ENCODE data around the gene GMPR2. TPM values are rescaled to one million over a fixed set of nuclear protein-coding genes. Genes with fewer than 3 reads are reported as not detected.
A peak's percentile ranks its signal among the peaks of the same experiment; 100 is the strongest.
"Not testable (repeated sequence)": the region's sequence is repeated elsewhere in the genome, so short reads cannot be mapped to it uniquely, and the experiment has no call there.

The GMPR2 gene
- total RNA-seq, 1 donor from 2014 or later = 40.8 TPM

- H3K27ac Mint-ChIP-seq; H3K4me3 Mint-ChIP-seq; intact Hi-C loops (cut with micrococcal nuclease); H3K9me3 Mint-ChIP-seq; DNase-seq (ENCODE audit: low spot score); H3K27me3 Mint-ChIP-seq (ENCODE audit: insufficient read depth): not testable (repeated sequence)
- peaks cover 21% of the 10 kb centered on the region for H3K4me1 Mint-ChIP-seq (ENCODE audit: low read depth)
- peaks cover 11% of the 10 kb centered on the region for H3K36me3 Mint-ChIP-seq (ENCODE audit: low read depth)
These were observed 9.7 kb upstream of the GMPR2 start for GRCh38 chr14:24222987-24223386.

- no peak for DNase-seq (ENCODE audit: low spot score)
- Mint-ChIP-seq H3K36me3 (ENCODE audit: low read depth) (peaks cover 10% of the 10 kb centered on the region), H3K4me3 (no peak overlapping the region), H3K27me3 (ENCODE audit: insufficient read depth) (no peaks in the 10 kb centered on the region), H3K4me1 (ENCODE audit: low read depth) (peaks cover 25% of the 10 kb centered on the region), H3K9me3 (no peaks in the 10 kb centered on the region), H3K27ac (no peak overlapping the region)
- intact Hi-C loops (cut with micrococcal nuclease) = no loop called here
These were observed 8.1 kb upstream of the GMPR2 start for GRCh38 chr14:24224618-24225071.

- Mint-ChIP-seq H3K27ac (no peak overlapping the region), H3K36me3 (ENCODE audit: low read depth) (peaks cover 11% of the 10 kb centered on the region), H3K27me3 (ENCODE audit: insufficient read depth) (no peaks in the 10 kb centered on the region), H3K9me3 (no peaks in the 10 kb centered on the region), H3K4me1 (ENCODE audit: low read depth) (peaks cover 32% of the 10 kb centered on the region), H3K4me3 (no peak overlapping the region)
- no peak for DNase-seq (ENCODE audit: low spot score)
- intact Hi-C loops (cut with micrococcal nuclease) = no loop called here
These were observed 6.3 kb upstream of the GMPR2 start for GRCh38 chr14:24226473-24226872.

- no peak for DNase-seq (ENCODE audit: low spot score)
- Mint-ChIP-seq H3K4me3 (no peak overlapping the region), H3K9me3 (no peaks in the 10 kb centered on the region), H3K27me3 (ENCODE audit: insufficient read depth) (no peaks in the 10 kb centered on the region), H3K27ac (no peak overlapping the region), H3K36me3 (ENCODE audit: low read depth) (peaks cover 13% of the 10 kb centered on the region), H3K4me1 (ENCODE audit: low read depth) (peaks cover 44% of the 10 kb centered on the region)
- intact Hi-C loops (cut with micrococcal nuclease) = no loop called here
These were observed 3.8 kb upstream of the GMPR2 start for GRCh38 chr14:24228902-24229301.

- Mint-ChIP-seq H3K36me3 (ENCODE audit: low read depth) (peaks cover 29% of the 10 kb centered on the region), H3K27me3 (ENCODE audit: insufficient read depth) (no peaks in the 10 kb centered on the region), H3K9me3 (no peaks in the 10 kb centered on the region), H3K27ac (peak overlapping the region; percentile 91), H3K4me3 (peak overlapping the region; percentile 93), H3K4me1 (ENCODE audit: low read depth) (peaks cover 57% of the 10 kb centered on the region)
- intact Hi-C loops (cut with micrococcal nuclease) = loop anchor here (1.0 to 10.0 kb wide), 12 partner anchors 11 to 1137 kb away; partner anchors contain the start of genes ACIN1, C14orf119, IPO4 and IRF9
- DNase-seq (ENCODE audit: low spot score) = no peak
These were observed 1.2 kb upstream of the GMPR2 start for GRCh38 chr14:24231263-24232120.

- peak within 1 kb of the TSS; percentile 91 for H3K27ac Mint-ChIP-seq
- no peaks in the 10 kb centered on the region for H3K9me3 Mint-ChIP-seq
- H3K27me3 Mint-ChIP-seq (ENCODE audit: insufficient read depth) = no peaks in the 10 kb centered on the region
- H3K36me3 Mint-ChIP-seq (ENCODE audit: low read depth) = peaks cover 34% of the 10 kb centered on the region
- peak; percentile 84 for DNase-seq (ENCODE audit: low spot score)
- peak within 1 kb of the TSS; percentile 93 for H3K4me3 Mint-ChIP-seq
- intact Hi-C loops (cut with micrococcal nuclease) = loop anchor here (1.0 to 10.0 kb wide), 12 partner anchors 10 to 1137 kb away; partner anchors contain the start of genes ACIN1, C14orf119, IPO4 and IRF9
- H3K4me1 Mint-ChIP-seq (ENCODE audit: low read depth) = peaks cover 50% of the 10 kb centered on the region
These were observed 546 bp upstream of the GMPR2 start, which contains the start of gene NEDD8 for GRCh38 chr14:24232121-24232644. Gene NEDD8 (minus strand): TSS chr14:24232367. CDS start chr14:24232267, 100 bp downstream.

- no peak for DNase-seq (ENCODE audit: low spot score)
- Mint-ChIP-seq H3K9me3 (no peaks in the 10 kb centered on the region), H3K4me1 (ENCODE audit: low read depth) (peaks cover 56% of the 10 kb centered on the region), H3K36me3 (ENCODE audit: low read depth) (peaks cover 41% of the 10 kb centered on the region), H3K27me3 (ENCODE audit: insufficient read depth) (no peaks in the 10 kb centered on the region), H3K4me3 (peak overlapping the region; percentile 93), H3K27ac (peak overlapping the region; percentile 53)
- intact Hi-C loops (cut with micrococcal nuclease) = loop anchor here (10.0 kb wide), 1 partner anchor 1139 kb away; the partner anchor contains the start of genes ACIN1 and C14orf119
These were observed 773 bp downstream of the GMPR2 start for GRCh38 chr14:24233538-24233866.

- DNase-seq (ENCODE audit: low spot score) = no peak
- intact Hi-C loops (cut with micrococcal nuclease) = loop anchor here (10.0 kb wide), 1 partner anchor 1140 kb away; the partner anchor contains the start of genes ACIN1 and C14orf119
- Mint-ChIP-seq H3K36me3 (ENCODE audit: low read depth) (peaks cover 47% of the 10 kb centered on the region), H3K4me1 (ENCODE audit: low read depth) (peaks cover 61% of the 10 kb centered on the region), H3K9me3 (no peaks in the 10 kb centered on the region), H3K27me3 (ENCODE audit: insufficient read depth) (no peaks in the 10 kb centered on the region), H3K4me3 (peak overlapping the region; percentile 56), H3K27ac (no peak overlapping the region)
These were observed 1.6 kb downstream of the GMPR2 start for GRCh38 chr14:24234095-24235005.

GRCh38 chr14:24235804-24236688, 3.3 kb downstream of the GMPR2 start:
- Mint-ChIP-seq H3K27me3 (ENCODE audit: insufficient read depth) (no peaks in the 10 kb centered on the region), H3K27ac (peak overlapping the region; percentile 2), H3K9me3 (no peaks in the 10 kb centered on the region), H3K36me3 (ENCODE audit: low read depth) (peaks cover 62% of the 10 kb centered on the region), H3K4me3 (peak overlapping the region; percentile 6), H3K4me1 (ENCODE audit: low read depth) (peaks cover 76% of the 10 kb centered on the region)
- DNase-seq (ENCODE audit: low spot score) = no peak
- intact Hi-C loops (cut with micrococcal nuclease) = loop anchor here (10.0 kb wide), 1 partner anchor 1141 kb away; the partner anchor contains the start of genes ACIN1 and C14orf119

- peaks cover 59% of the 10 kb centered on the region for H3K36me3 Mint-ChIP-seq (ENCODE audit: low read depth)
- no peak for DNase-seq (ENCODE audit: low spot score)
- intact Hi-C loops (cut with micrococcal nuclease) = loop anchor here (10.0 kb wide), 1 partner anchor 1142 kb away; the partner anchor contains the start of genes ACIN1 and C14orf119
- no peaks in the 10 kb centered on the region for H3K9me3 Mint-ChIP-seq
- H3K4me3 Mint-ChIP-seq = no peak overlapping the region
- no peak overlapping the region for H3K27ac Mint-ChIP-seq
- peaks cover 71% of the 10 kb centered on the region for H3K4me1 Mint-ChIP-seq (ENCODE audit: low read depth)
- no peaks in the 10 kb centered on the region for H3K27me3 Mint-ChIP-seq (ENCODE audit: insufficient read depth)
These were observed 4.1 kb downstream of the GMPR2 start for GRCh38 chr14:24236689-24237462.

GRCh38 chr14:24237463-24237955, 4.8 kb downstream of the GMPR2 start:
- H3K27ac Mint-ChIP-seq = no peak overlapping the region
- H3K36me3 Mint-ChIP-seq (ENCODE audit: low read depth) = peaks cover 59% of the 10 kb centered on the region
- no peak overlapping the region for H3K4me3 Mint-ChIP-seq
- no peak for DNase-seq (ENCODE audit: low spot score)
- H3K4me1 Mint-ChIP-seq (ENCODE audit: low read depth) = peaks cover 71% of the 10 kb centered on the region
- no peaks in the 10 kb centered on the region for H3K9me3 Mint-ChIP-seq
- no peaks in the 10 kb centered on the region for H3K27me3 Mint-ChIP-seq (ENCODE audit: insufficient read depth)
- intact Hi-C loops (cut with micrococcal nuclease) = loop anchor here (10.0 kb wide), 1 partner anchor 1143 kb away; the partner anchor contains the start of genes ACIN1 and C14orf119

Measured in activated T-helper 1 cell treated with anti-CD3 and anti-CD28 coated beads, Interleukin-12 subunit alpha, Interleukin-12 subunit beta, Interleukin-2, Interleukin-4 antibody, amounts not matched to agents 30 ng/mL and 10 ng/mL and 1 ng/mL, durations not matched to agents 14 hours and 24 hours and 36 hours (primary cell).